Naive thymus-derived CD8-positive, alpha-beta T cell (primary cell): ENCODE measurements around the gene PRPF19. TPM values are rescaled to one million over a fixed set of nuclear protein-coding genes. Genes with fewer than 3 reads are reported as not detected.
A peak's percentile ranks its signal among the peaks of the same experiment; 100 is the strongest.

Experiments
- ATAC-seq, 2 donors: fragments of 150-1000 bp; cut with Tn5 transposase in 1 of 2; sonication (Bioruptor Pico), chemical (Tn5 transposase) in 1 of 2; 1 replicate in 1 of 2; 2 replicates in 1 of 2; pipeline ENCODE4 v1.10.0; 2021; ENCODE audit warnings: mild to moderate bottlenecking in 2 of 2, moderate library complexity in 2 of 2
- POLR2A ChIA-PET: fragments of 350-600 bp; sonication (Branson Sonifier 250); formaldehyde crosslinking; loops from one replicate; lab custom pipeline; 2021; ENCODE audit warnings: antibody characterized with exemption; lab: Charles Lee
- DNase-seq, 10 donors: peaks; one replicate each; pipeline versions ENCODE4 v3.0.0 to v3.0.0-alpha.2; 2020 to 2022
- H3K27ac Mint-ChIP-seq, 10 donors: one replicate each; pipeline ENCODE4 v1.8.0; 2020 to 2022; ENCODE audit warnings: mild to moderate bottlenecking in 10 of 10, mixed read lengths in 10 of 10, moderate library complexity in 4 of 10, inconsistent platforms in 1 of 10
- H3K27me3 Mint-ChIP-seq, 5 donors: one replicate each; pipeline ENCODE4 v1.8.0; 2021 to 2022; ENCODE audit warnings: mixed read lengths in 5 of 5
- H3K36me3 Mint-ChIP-seq, 3 donors: one replicate each; pipeline ENCODE4 v1.8.0; 2020 to 2022; ENCODE audit warnings: mixed read lengths in 3 of 3, mild to moderate bottlenecking in 2 of 3, inconsistent platforms in 1 of 3
- H3K4me1 Mint-ChIP-seq, 4 donors: one replicate each; pipeline ENCODE4 v1.8.0; 2021 to 2022; ENCODE audit warnings: mixed read lengths in 4 of 4
- H3K4me3 Mint-ChIP-seq, 10 donors: one replicate each; pipeline ENCODE4 v1.8.0; 2020 to 2022; ENCODE audit warnings: mild to moderate bottlenecking in 10 of 10, mixed read lengths in 10 of 10, moderate library complexity in 6 of 10, inconsistent platforms in 1 of 10
- H3K9me3 Mint-ChIP-seq, 9 donors: one replicate each; pipeline ENCODE4 v1.8.0; 2020 to 2022; ENCODE audit warnings: mixed read lengths in 9 of 9, mild to moderate bottlenecking in 3 of 9, inconsistent platforms in 1 of 9, moderate library complexity in 1 of 9
- polyA plus RNA-seq, 3 donors: library from polyadenylated mRNA; unstranded; fragments of 300-500 nt; fragmentation: Illumina TruSeq; gene quantifications; one replicate each; pipeline ENCODE4 v1.2.3, GENCODE V29; 2021
- total RNA-seq, 8 experiments: library from RNA in 2 of 8; stranded (reverse) in 2 of 8; gene quantifications; one replicate each; pipeline ENCODE4 v1.2.3 and lab custom pipeline; 2021 to 2026

PRPF19 gene
- total and polyA plus RNA-seq, 5 experiments from 2014 or later = 14.2 to 98.8 (median 19.5) TPM

GRCh38 chr11:60899977-60900376 is 6.4 kb downstream of the PRPF19 start:
- peak overlapping the region in 1 of 10 donors; percentile 24 for H3K27ac Mint-ChIP-seq
- H3K9me3 Mint-ChIP-seq = no peaks in the 10 kb centered on the region
- H3K27me3 Mint-ChIP-seq = no peaks in the 10 kb centered on the region
- no peak overlapping the region for H3K4me3 Mint-ChIP-seq
- ATAC-seq (no peak), DNase-seq (no peak)
- H3K36me3 Mint-ChIP-seq = peaks cover 6 to 85% (median 20%) of the 10 kb centered on the region in 3 donors
- peaks cover 16 to 31% (median 23%) of the 10 kb centered on the region in 4 donors for H3K4me1 Mint-ChIP-seq
- POLR2A ChIA-PET = no interaction called here

- no peak overlapping the region for H3K4me3 Mint-ChIP-seq
- ATAC-seq (peak; percentile 89), DNase-seq (peak in 5 of 10 donors; percentile 31 to 63 (median 52))
- H3K9me3 Mint-ChIP-seq = no peaks in the 10 kb centered on the region
- no peaks in the 10 kb centered on the region for H3K27me3 Mint-ChIP-seq
- POLR2A ChIA-PET = interaction anchor here (0.7 to 0.9 kb wide), 2 partner anchors 48 to 230 kb away, joined by 3 read pairs; no protein-coding TSS in a partner anchor
- peak overlapping the region in 5 of 10 donors; percentile 1 to 81 (median 20) for H3K27ac Mint-ChIP-seq
- peaks cover 13 to 26% (median 16%) of the 10 kb centered on the region in 4 donors for H3K4me1 Mint-ChIP-seq
- peaks cover 9 to 92% (median 24%) of the 10 kb centered on the region in 3 donors for H3K36me3 Mint-ChIP-seq
Measured at GRCh38 chr11:60899046-60899936, 7.1 kb downstream of the PRPF19 start.

DNA sequence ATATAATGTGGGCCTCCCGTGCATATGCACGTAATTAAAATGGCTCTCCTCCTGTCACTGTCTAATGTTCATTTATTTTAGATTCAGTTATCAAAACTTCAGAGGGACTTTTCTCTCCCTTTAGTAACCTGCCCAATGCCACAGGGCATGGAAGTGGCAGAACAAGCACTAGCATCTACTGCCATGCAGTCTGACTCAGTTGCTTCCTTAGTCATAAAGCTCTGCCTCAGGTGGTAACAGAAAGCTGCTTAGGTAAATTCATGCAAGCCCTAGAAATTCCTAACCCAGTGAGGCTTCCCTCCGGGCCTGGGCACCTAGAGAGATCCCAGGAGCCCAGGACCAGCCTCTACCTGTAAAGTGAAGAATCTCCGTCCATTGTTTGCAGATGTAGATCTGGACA is 8.9 kb downstream of the PRPF19 start:
- no peaks in the 10 kb centered on the region for H3K9me3 Mint-ChIP-seq
- ATAC-seq (no peak), DNase-seq (no peak)
- no peaks in the 10 kb centered on the region for H3K27me3 Mint-ChIP-seq
- peaks cover 4 to 10% (median 6%) of the 10 kb centered on the region in 4 donors for H3K4me1 Mint-ChIP-seq
- no peak overlapping the region for H3K4me3 Mint-ChIP-seq
- H3K36me3 Mint-ChIP-seq = peaks cover 11 to 96% (median 23%) of the 10 kb centered on the region in 3 donors
- peak overlapping the region in 2 of 10 donors; percentile 67 to 92 for H3K27ac Mint-ChIP-seq
- POLR2A ChIA-PET = interaction anchor here (0.8 kb wide), 1 partner anchor 133 kb away, joined by 3 read pairs; no protein-coding TSS in a partner anchor

DNA sequence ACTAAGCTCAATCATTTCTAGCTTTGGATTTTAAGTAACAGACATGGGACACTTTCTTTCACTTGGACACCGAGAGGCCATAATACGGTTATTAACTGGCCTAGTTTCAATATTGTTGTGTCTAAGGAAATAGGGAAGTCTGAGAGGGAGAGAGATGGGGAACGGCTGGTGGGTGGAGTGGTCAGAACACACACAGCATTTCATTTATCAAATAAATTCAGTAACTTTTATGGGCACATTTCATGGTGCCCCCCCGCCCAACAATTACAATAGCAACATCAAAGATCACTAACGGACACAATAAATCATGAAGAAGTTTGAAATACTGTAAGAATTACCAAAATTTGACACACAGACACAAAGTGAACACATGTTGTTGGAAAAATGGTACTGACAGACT is 10.7 kb downstream of the PRPF19 start:
- Mint-ChIP-seq H3K36me3 (peaks cover 11 to 85% (median 20%) of the 10 kb centered on the region in 3 donors), H3K4me1 (peaks cover 0 to 12% (median 8%) of the 10 kb centered on the region in 4 donors)
- POLR2A ChIA-PET = no interaction called here

GRCh38 chr11:60891103-60891741 is 15.2 kb downstream of the PRPF19 start:
- POLR2A ChIA-PET = interaction anchor here (0.9 to 1.3 kb wide), 3 partner anchors 10 to 15 kb away, joined by 3 to 5 read pairs (median 3); no protein-coding TSS in a partner anchor
- Mint-ChIP-seq H3K27ac (peak overlapping the region in 1 of 10 donors; percentile 50), H3K4me1 (peaks cover 0 to 15% (median 11%) of the 10 kb centered on the region in 4 donors), H3K36me3 (peaks cover 4 to 61% (median 11%) of the 10 kb centered on the region in 3 donors), H3K9me3 (no peaks in the 10 kb centered on the region), H3K4me3 (no peak overlapping the region), H3K27me3 (no peaks in the 10 kb centered on the region)
- ATAC-seq = no peak
- DNase-seq = no peak

More for the DNA sequence above, 10.7 kb downstream of the PRPF19 start:
- DNase-seq (no peak), ATAC-seq (no peak)
- Mint-ChIP-seq H3K27me3 (no peaks in the 10 kb centered on the region), H3K27ac (peak overlapping the region in 1 of 10 donors; percentile 33), H3K9me3 (no peaks in the 10 kb centered on the region), H3K4me3 (no peak overlapping the region)

GRCh38 chr11:60890696-60891095 is 15.7 kb downstream of the PRPF19 start:
- POLR2A ChIA-PET = interaction anchor here (0.6 kb wide), 1 partner anchor 271 kb away, joined by 3 read pairs; the partner anchor contains the start of gene VPS37C
- H3K4me1 Mint-ChIP-seq = peaks cover 0 to 13% (median 11%) of the 10 kb centered on the region in 4 donors
- no peak for DNase-seq
- peaks cover 4 to 59% (median 11%) of the 10 kb centered on the region in 3 donors for H3K36me3 Mint-ChIP-seq
- H3K27me3 Mint-ChIP-seq = no peaks in the 10 kb centered on the region
- no peak for ATAC-seq
- H3K27ac Mint-ChIP-seq = no peak overlapping the region
- H3K4me3 Mint-ChIP-seq = no peak overlapping the region
- no peaks in the 10 kb centered on the region for H3K9me3 Mint-ChIP-seq

GRCh38 chr11:60889869-60890311 is 16.5 kb downstream of the PRPF19 start:
- POLR2A ChIA-PET = no interaction called here
- Mint-ChIP-seq H3K27me3 (no peaks in the 10 kb centered on the region), H3K4me1 (peaks cover 0 to 11% (median 11%) of the 10 kb centered on the region in 4 donors), H3K27ac (peak overlapping the region in 5 of 10 donors; percentile 0 to 92 (median 39)), H3K36me3 (peaks cover 4 to 52% (median 10%) of the 10 kb centered on the region in 3 donors), H3K9me3 (no peaks in the 10 kb centered on the region), H3K4me3 (no peak overlapping the region)
- ATAC-seq (no peak), DNase-seq (no peak)

DNA sequence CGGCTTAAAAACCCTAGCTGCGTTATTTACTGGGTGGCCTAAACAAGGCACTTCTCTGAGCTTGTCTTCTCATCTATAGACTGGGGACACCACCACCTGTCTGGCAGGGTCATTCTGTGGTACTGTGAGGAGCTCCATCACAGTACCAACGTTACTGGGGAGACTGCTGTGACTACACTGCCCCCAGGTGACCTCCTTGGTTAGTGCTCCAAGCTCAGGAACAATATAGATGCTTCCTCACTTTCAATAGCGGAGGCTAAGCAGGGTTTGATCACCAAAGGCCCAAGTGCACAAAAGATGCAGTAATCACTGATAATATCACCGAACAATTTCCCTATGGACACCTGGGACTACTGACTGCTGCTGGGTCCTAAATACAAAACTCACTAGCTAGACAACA is 18.8 kb downstream of the PRPF19 start:
- DNase-seq (peak in 7 of 10 donors; percentile 15 to 72 (median 44)), ATAC-seq (peak; percentile 88 to 91)
- H3K27ac Mint-ChIP-seq = peak overlapping the region in 1 of 10 donors; percentile 24
- peaks cover 0 to 50% (median 6%) of the 10 kb centered on the region in 3 donors for H3K36me3 Mint-ChIP-seq
- POLR2A ChIA-PET = interaction anchor here (0.7 to 1.8 kb wide), 4 partner anchors 15 to 56 kb away, joined by 3 to 11 read pairs (median 4); partner anchors contain the start of gene PRPF19
- H3K4me3 Mint-ChIP-seq = no peak overlapping the region
- no peaks in the 10 kb centered on the region for H3K27me3 Mint-ChIP-seq
- no peaks in the 10 kb centered on the region for H3K9me3 Mint-ChIP-seq
- H3K4me1 Mint-ChIP-seq = peaks cover 6 to 20% (median 13%) of the 10 kb centered on the region in 4 donors

DNA sequence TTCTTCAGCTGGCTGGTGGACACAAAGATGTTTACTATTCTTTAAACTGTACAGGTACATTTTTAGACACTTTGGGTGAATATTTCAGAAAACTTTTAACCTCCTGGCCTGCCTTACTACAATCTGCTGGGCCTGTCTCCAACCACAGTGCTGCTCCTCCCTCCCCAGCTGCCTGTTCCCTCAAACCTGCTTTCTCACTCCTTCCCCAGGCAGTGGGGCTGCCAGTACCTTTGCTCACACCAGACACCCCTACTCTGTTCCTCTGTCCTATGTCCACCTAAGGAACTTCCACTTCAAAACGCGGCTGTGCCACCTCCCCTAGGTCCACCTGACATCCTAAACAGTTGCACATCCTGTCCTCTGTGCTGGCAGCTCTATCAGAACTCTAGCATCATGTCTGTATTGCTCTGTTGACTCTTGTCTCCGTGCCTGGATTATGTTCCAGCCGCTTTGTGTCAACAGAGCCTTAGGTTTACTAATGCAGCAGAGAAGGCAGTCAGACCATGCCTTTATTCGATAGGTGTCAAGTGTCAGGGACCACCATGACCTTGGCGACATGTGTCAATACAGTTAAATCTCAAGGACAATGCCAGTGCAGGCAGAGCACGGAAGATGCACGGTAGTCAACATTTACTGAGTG is 25.6 kb downstream of the PRPF19 start:
- Mint-ChIP-seq H3K4me1 (peaks cover 0 to 14% (median 8%) of the 10 kb centered on the region in 4 donors), H3K36me3 (peaks cover 9 to 71% (median 16%) of the 10 kb centered on the region in 3 donors), H3K9me3 (no peaks in the 10 kb centered on the region), H3K27me3 (no peaks in the 10 kb centered on the region), H3K4me3 (no peak overlapping the region), H3K27ac (peak overlapping the region in 3 of 10 donors; percentile 8 to 92 (median 79))
- POLR2A ChIA-PET = no interaction called here
- DNase-seq (no peak), ATAC-seq (no peak)

- Mint-ChIP-seq H3K27ac (peak overlapping the region in 1 of 10 donors; percentile 38), H3K4me3 (no peak overlapping the region), H3K27me3 (no peaks in the 10 kb centered on the region), H3K4me1 (peaks cover 0 to 12% (median 8%) of the 10 kb centered on the region in 4 donors), H3K36me3 (peaks cover 9 to 71% (median 13%) of the 10 kb centered on the region in 3 donors), H3K9me3 (no peaks in the 10 kb centered on the region)
- POLR2A ChIA-PET = no interaction called here
- ATAC-seq = no peak
- DNase-seq = no peak
Measured at GRCh38 chr11:60879971-60880588, 26.3 kb downstream of the PRPF19 start.

DNA sequence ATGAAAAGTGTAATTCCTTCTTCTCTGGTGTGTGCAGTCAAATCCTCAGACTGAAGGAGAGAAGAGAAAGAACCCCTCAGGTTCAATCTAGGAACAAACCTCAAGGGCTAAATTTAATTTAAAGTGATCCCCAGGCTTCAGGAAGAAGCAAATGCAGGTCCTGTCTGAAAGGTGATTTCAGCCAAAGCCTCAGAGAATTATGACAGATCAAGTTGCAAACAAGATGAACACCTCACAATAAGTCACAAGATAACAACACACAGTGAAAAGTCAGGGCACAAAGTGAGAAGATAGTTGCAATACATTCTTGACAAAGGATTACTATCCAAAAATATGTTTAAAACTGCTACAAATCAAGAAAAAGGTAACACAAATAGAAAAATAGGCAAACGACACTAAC is 27.3 kb downstream of the PRPF19 start:
- POLR2A ChIA-PET = no interaction called here
- Mint-ChIP-seq H3K27me3 (no peaks in the 10 kb centered on the region), H3K27ac (peak overlapping the region in 1 of 10 donors; percentile 31), H3K4me3 (no peak overlapping the region), H3K4me1 (peaks cover 2 to 12% (median 9%) of the 10 kb centered on the region in 4 donors), H3K36me3 (peaks cover 9 to 64% (median 9%) of the 10 kb centered on the region in 3 donors), H3K9me3 (no peaks in the 10 kb centered on the region)
- no peak for DNase-seq
- ATAC-seq = no peak
